Measurements from ENCODE around the gene BLOC1S3.
A peak's percentile ranks its signal among the peaks of the same experiment; 100 is the strongest.

The BLOC1S3 gene

DNA sequence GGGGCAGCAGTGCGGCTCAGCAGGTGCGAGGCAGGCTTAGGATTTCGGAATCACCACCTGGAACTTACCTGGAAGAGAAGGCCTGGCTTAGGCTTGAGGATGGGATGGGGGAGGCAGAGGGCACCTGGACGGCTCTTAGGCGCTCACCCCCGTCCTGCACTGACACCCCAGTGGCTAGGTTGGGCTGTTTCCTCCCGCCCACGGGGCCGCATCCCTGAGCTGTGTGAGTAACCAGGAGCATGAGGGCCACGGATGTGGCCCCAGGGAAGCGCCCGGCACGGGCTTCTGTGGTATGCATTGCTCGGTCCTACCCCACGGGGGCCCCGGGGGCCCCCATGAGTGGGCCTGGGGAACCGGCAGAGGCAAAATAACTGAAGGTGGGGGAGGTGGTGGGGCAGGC is 15.4 kb upstream of the BLOC1S3 start:
- Histone ChIP-seq H3K9me2 (ENCODE audit: low read depth, low read length) (no peaks in the 10 kb centered on the region), H3K27me3 (ENCODE audit: insufficient read depth, low read length) (peaks cover 27% of the 10 kb centered on the region), H3K36me3 (ENCODE audit: insufficient read depth, low read length) (no peaks in the 10 kb centered on the region), H3K4me2 (ENCODE audit: low read length) (no peak overlapping the region), H3K4me3 (ENCODE audit: low read depth, low read length, poor library complexity, severe bottlenecking) (no peak overlapping the region), H4K20me1 (ENCODE audit: insufficient read depth, low read length) (no peaks in the 10 kb centered on the region), H3F3A (ENCODE audit: insufficient read depth, low read length) (no peaks in the 10 kb centered on the region), H2AFZ (ENCODE audit: low read length) (no peak overlapping the region), H3K9me3 (ENCODE audit: low read length) (no peaks in the 10 kb centered on the region), H3K4me1 (ENCODE audit: insufficient read depth, low read length, severe bottlenecking) (no peaks in the 10 kb centered on the region), H3K27ac (ENCODE audit: low read depth, low read length, poor library complexity, severe bottlenecking) (no peak overlapping the region), H3K79me2 (ENCODE audit: insufficient read depth, low read length) (no peaks in the 10 kb centered on the region), H3K9ac (ENCODE audit: low read length) (no peak overlapping the region)
- TF ChIP-seq, protein P1, sequence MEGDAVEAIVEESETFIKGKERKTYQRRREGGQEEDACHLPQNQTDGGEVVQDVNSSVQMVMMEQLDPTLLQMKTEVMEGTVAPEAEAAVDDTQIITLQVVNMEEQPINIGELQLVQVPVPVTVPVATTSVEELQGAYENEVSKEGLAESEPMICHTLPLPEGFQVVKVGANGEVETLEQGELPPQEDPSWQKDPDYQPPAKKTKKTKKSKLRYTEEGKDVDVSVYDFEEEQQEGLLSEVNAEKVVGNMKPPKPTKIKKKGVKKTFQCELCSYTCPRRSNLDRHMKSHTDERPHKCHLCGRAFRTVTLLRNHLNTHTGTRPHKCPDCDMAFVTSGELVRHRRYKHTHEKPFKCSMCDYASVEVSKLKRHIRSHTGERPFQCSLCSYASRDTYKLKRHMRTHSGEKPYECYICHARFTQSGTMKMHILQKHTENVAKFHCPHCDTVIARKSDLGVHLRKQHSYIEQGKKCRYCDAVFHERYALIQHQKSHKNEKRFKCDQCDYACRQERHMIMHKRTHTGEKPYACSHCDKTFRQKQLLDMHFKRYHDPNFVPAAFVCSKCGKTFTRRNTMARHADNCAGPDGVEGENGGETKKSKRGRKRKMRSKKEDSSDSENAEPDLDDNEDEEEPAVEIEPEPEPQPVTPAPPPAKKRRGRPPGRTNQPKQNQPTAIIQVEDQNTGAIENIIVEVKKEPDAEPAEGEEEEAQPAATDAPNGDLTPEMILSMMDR (IDR thresholded peaks at IDR 0.05; ENCODE audit: low read length): no peak
- no peak for TF ChIP-seq EZH2 (IDR thresholded peaks at IDR 0.05; ENCODE audit: borderline replicate concordance, low read length)

DNA sequence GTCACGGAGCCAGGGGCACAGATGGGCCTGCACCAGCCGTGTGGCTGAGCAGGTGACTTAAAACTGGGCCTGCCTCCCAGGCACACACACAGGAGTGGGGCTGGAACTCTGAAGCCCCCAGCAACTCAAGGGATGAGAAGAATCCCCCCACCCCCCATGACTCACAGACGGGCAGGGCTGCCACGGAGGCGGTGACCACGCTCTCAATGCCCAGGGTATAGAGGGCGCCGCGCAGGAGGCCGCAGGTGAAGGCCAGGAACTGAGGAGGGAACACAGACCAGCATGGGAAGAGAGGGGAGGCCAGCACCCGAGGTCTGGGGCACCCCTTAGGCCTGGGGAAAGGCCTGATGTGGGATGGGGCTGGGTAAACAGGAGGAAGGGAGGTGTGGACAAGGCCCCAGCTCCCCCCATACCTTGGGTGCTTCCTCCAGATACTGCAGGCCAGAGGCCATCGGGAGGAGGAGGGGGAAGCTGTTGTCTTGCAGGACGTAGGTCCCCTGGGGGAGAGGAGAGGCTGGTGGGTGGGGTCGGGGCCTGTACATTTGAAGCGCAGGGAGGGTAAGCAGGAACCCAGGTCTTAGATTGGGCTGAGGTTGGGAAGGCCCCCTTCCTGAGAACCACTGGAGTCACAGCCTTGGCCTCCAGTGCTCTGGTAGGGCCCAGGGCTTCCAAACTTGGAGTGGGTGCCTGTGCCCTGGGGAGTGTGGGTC is 14.7 kb upstream of the BLOC1S3 start:
- no peaks in the 10 kb centered on the region for H3K9me3 ChIP-seq (ENCODE audit: low read length)
- H3K79me2 ChIP-seq (ENCODE audit: insufficient read depth, low read length): no peaks in the 10 kb centered on the region
- H3K9me2 ChIP-seq (ENCODE audit: low read depth, low read length): no peaks in the 10 kb centered on the region
- no peaks in the 10 kb centered on the region for H4K20me1 ChIP-seq (ENCODE audit: insufficient read depth, low read length)
- H3K4me2 ChIP-seq (ENCODE audit: low read length): no peak overlapping the region
- H3K27ac ChIP-seq (ENCODE audit: low read depth, low read length, poor library complexity, severe bottlenecking): no peak overlapping the region
- peaks cover 27% of the 10 kb centered on the region for H3K27me3 ChIP-seq (ENCODE audit: insufficient read depth, low read length)
- no peaks in the 10 kb centered on the region for H3F3A ChIP-seq (ENCODE audit: insufficient read depth, low read length)
- TF ChIP-seq, protein P1 (IDR thresholded peaks at IDR 0.05; ENCODE audit: low read length): no peak
- TF ChIP-seq EZH2 (IDR thresholded peaks at IDR 0.05; ENCODE audit: borderline replicate concordance, low read length): no peak
- no peaks in the 10 kb centered on the region for H3K4me1 ChIP-seq (ENCODE audit: insufficient read depth, low read length, severe bottlenecking)
- no peak overlapping the region for H3K9ac ChIP-seq (ENCODE audit: low read length)
- no peak overlapping the region for H2AFZ ChIP-seq (ENCODE audit: low read length)
- no peak overlapping the region for H3K4me3 ChIP-seq (ENCODE audit: low read depth, low read length, poor library complexity, severe bottlenecking)
- no peaks in the 10 kb centered on the region for H3K36me3 ChIP-seq (ENCODE audit: insufficient read depth, low read length)

DNA sequence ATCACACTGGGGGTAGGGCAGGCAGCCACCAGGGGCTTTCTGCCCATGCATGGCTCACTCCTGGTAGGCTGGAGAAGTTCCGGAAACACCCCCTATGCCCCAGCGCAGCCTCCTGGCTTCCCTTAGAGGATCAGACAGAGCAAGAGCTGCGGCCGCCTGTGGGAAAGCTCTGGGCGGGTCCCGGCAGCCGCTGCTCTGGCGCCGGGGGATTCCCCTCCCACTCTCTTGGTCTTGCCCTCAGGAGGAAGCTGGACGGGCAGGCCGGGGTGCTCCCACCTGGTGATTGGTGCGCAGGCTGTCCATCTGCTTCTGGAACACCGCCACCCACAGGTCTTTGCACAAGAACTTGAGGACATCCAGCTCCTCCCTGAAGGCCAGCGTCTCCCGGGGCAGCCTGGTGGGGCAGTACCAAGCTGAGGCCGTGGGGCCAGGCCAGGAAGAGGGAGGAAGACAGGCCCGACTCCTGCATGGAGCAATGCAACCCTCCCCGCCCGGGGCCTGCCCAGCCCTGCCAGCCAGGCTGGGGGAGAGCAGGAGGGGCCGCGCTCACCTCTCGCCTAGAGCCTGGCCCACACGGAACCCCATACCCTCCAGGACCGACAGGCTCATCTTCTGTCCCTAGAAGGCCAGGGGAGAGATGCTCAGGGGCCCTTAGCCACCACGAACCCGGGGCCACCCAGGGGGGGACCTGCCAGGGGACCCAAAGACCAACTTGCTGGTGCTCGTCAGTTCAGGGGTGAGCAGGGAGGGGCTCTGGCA is 13.8 kb upstream of the BLOC1S3 start:
- Histone ChIP-seq H3K27me3 (ENCODE audit: insufficient read depth, low read length) (peaks cover 18% of the 10 kb centered on the region), H3K4me1 (ENCODE audit: insufficient read depth, low read length, severe bottlenecking) (no peaks in the 10 kb centered on the region), H3K36me3 (ENCODE audit: insufficient read depth, low read length) (no peaks in the 10 kb centered on the region), H3K4me3 (ENCODE audit: low read depth, low read length, poor library complexity, severe bottlenecking) (no peak overlapping the region), H3F3A (ENCODE audit: insufficient read depth, low read length) (no peaks in the 10 kb centered on the region), H4K20me1 (ENCODE audit: insufficient read depth, low read length) (no peaks in the 10 kb centered on the region), H2AFZ (ENCODE audit: low read length) (no peak overlapping the region), H3K9ac (ENCODE audit: low read length) (no peak overlapping the region), H3K79me2 (ENCODE audit: insufficient read depth, low read length) (no peaks in the 10 kb centered on the region), H3K9me2 (ENCODE audit: low read depth, low read length) (no peaks in the 10 kb centered on the region), H3K27ac (ENCODE audit: low read depth, low read length, poor library complexity, severe bottlenecking) (no peak overlapping the region), H3K4me2 (ENCODE audit: low read length) (no peak overlapping the region), H3K9me3 (ENCODE audit: low read length) (no peaks in the 10 kb centered on the region)
- TF ChIP-seq, protein P1 (IDR thresholded peaks at IDR 0.05; ENCODE audit: low read length): peak; percentile 7; the same call in 1 of the 2 replicates
- TF ChIP-seq EZH2 (IDR thresholded peaks at IDR 0.05; ENCODE audit: borderline replicate concordance, low read length): no peak

All from OCI-LY1 (cell line).